ENCODE measurements around the gene SLC17A7. TPM values are rescaled to one million over a fixed set of nuclear protein-coding genes. Genes with fewer than 3 reads are reported as not detected.

SLC17A7 gene
- total RNA-seq, 4 donors from 2014 or later: 0.48 to 6.3 (median 1.0) TPM

DNA sequence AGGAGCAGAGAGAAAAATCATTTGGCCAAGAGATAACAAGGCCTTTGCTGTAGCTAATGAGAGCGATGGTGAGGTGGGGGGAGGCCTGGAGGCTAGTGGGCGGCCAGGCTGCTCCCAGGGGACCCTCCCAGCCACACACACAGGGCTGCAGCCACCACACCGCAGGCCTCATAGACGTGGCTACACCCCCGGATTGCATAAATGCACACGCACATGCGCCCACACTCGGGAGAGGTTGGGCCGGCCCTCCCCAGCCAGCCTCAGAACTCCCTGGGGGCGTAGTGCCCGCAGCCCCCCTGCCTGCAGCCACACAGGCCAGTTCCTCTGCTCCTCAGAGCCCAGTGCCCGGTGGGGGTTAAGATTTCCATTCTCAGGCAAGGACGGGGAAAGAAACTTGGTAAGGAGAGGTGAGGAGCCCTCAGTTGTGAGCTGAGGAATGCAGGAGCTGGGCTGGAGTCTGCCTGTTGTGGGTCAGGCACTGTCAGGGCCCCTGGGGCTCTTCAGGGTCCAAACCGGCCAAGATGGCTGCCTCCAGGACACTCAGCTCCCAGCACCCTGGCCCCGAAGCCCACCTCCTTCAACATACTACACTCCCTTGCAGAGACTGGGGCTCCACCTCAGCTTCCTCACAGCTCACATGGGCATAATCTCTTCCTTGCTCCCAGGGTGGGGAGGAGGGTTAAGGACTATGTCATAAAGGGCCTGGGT lies 26.1 kb downstream of the SLC17A7 start:
- DNase-seq (ENCODE audit: low spot score) (no peak), ATAC-seq (ENCODE audit: low FRiP score) (no peak)
- TF ChIP-seq, protein P1, sequence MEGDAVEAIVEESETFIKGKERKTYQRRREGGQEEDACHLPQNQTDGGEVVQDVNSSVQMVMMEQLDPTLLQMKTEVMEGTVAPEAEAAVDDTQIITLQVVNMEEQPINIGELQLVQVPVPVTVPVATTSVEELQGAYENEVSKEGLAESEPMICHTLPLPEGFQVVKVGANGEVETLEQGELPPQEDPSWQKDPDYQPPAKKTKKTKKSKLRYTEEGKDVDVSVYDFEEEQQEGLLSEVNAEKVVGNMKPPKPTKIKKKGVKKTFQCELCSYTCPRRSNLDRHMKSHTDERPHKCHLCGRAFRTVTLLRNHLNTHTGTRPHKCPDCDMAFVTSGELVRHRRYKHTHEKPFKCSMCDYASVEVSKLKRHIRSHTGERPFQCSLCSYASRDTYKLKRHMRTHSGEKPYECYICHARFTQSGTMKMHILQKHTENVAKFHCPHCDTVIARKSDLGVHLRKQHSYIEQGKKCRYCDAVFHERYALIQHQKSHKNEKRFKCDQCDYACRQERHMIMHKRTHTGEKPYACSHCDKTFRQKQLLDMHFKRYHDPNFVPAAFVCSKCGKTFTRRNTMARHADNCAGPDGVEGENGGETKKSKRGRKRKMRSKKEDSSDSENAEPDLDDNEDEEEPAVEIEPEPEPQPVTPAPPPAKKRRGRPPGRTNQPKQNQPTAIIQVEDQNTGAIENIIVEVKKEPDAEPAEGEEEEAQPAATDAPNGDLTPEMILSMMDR (IDR thresholded peaks at IDR 0.05): no peak

DNA sequence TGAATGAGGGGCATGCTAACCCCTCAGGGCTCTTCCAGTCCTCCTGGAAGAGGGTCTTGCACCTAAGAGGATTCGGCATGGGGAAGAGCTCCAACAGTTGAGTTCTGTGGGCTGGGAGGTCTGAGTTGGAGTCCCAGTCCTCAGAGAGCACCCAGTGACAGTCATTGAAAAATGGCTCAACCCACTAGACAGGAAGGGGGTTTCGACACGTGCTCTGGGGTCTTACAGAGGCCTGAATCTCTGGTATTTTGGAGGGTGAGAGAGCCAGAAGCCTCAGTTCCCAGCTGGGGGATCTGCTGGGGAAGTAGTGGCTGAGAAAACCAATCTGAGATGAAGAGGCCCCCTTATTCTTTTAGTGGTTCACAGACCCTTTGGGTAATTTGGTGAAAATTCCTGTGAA lies 27.1 kb downstream of the SLC17A7 start:
- no peak for ATAC-seq (ENCODE audit: low FRiP score)
- TF ChIP-seq, protein P1 (IDR thresholded peaks at IDR 0.05): no peak
- no peak for DNase-seq (ENCODE audit: low spot score)

DNA sequence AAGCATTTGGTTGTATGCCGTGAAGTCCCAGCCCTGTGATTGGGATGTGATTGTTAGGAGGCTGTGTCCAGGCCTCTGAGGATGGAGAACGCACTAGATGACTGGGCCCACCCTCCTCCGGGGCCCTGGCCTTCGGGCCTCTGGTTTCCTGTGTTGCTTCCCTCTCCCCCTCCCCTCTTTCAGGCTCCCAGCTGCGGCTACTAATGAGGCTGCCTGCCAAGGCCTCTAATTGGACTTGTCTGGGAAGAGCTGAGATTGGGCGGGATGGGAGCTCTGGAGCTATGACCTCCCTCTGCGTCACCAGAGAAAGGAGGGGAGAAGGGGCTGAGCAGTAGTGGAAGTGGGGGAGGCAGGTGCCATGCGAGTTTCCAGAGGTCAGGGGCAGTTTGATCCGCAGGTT lies 28.0 kb downstream of the SLC17A7 start:
- DNase-seq (ENCODE audit: low spot score) (no peak), ATAC-seq (ENCODE audit: low FRiP score) (no peak)
- TF ChIP-seq, protein P1 (IDR thresholded peaks at IDR 0.05): no peak

DNA sequence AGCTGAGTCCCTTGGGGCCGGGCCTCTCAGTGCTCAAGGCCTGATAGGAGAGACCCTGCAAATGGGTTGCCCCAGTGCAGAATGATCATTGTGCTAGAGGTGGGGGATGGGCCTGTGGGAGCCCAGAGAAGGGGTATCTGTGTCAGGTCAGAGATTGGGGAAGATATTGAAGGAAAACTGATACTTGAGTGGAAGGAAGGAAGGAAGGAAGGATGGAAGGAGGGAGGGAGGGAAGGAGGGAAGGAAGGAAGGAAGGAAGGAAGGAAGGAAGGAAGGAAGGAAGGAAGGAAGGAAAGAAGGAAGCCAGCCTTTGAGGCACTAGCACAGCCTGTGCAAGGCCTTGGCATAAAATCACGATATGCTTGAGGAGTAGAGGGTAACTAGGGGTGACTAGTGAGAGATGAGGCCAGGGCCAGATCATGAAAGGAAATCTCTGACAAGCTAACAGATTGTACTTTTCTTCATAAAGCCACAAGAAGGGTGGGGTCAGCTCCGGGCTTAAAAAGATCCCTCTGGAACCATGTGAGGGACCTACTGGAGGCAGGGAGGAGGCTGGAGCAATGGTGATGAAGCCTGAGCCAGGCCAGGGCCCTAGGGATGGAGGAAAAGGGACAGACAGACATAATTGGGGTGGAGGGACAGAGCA lies 29.5 kb downstream of the SLC17A7 start:
- ATAC-seq (ENCODE audit: low FRiP score): no peak
- TF ChIP-seq, protein P1 (IDR thresholded peaks at IDR 0.05): no peak
- no peak for DNase-seq (ENCODE audit: low spot score)

DNA sequence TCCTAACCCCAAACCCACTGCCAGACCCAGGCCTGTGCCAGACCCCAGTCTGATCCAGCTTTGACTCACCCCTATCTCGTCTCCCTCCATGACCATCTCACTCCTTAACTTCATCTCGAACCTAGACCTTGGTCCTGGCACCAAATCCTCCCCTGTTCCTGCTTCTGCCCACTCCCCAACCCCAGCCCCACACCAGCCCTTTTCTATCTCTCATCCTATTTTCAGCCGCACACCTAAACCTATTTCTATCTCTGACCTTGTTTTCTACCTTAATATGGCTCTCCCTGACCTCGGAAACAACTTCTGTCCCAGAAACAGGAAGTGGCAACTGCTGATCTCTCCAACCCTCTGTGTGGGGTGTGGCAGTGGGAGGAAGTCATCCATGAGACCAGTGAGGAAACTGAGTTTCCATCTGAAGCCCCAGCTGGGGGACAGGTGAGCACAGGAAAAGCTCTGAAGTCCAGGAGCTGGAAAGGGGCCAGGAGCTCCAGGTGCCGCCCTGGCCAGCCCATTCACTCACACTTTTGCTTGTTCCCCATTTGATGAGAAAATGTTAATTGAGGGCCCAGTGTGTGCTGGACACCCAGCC lies 31.8 kb downstream of the SLC17A7 start:
- ATAC-seq (ENCODE audit: low FRiP score) (no peak), DNase-seq (ENCODE audit: low spot score) (no peak)
- TF ChIP-seq, protein P1 (IDR thresholded peaks at IDR 0.05): no peak

DNA sequence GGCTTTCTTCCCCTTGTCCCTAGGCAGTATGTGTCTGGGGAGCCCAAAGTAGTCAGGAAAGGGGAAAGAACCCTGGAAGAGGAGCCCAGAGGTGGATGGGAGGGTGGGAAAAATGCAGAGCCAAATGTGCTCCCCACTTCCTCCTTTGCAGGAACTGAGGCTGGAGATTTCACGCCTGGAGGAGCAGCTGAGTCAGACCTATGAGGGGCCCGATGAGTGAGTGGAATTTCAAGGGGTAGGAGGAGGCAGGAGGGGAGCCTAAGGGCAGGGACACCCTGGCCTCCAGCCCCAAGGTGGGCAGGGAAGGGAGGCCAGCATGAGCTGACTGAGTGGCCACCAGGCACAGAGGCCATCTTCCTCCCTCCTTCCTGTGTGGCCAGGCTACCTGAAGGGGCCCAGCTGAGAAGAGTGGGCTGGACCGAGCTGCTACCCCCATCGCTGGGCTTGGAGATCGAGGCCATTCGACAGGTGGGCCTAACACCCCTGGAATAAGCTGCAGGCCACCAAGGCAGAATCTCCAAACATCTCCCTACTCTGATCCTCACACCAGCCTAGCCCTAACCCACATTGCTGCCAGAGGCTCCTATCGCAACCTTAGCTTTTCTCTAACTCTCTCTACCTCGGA lies 32.4 kb downstream of the SLC17A7 start:
- TF ChIP-seq, protein P1 (IDR thresholded peaks at IDR 0.05): no peak
- ATAC-seq (ENCODE audit: low FRiP score) (no peak), DNase-seq (ENCODE audit: low spot score) (no peak)
